Naive thymus-derived CD4-positive, alpha-beta T cell (primary cell): ENCODE measurements around the gene PCBP3. TPM values are rescaled to one million over a fixed set of nuclear protein-coding genes. Genes with fewer than 3 reads are reported as not detected.
A peak's percentile ranks its signal among the peaks of the same experiment; 100 is the strongest.

Source experiments
- ATAC-seq: fragments of 150-1000 bp; cut with Tn5 transposase; 2 replicates; pipeline ENCODE4 v1.10.0; 2021; ENCODE audit warnings: mild to moderate bottlenecking, moderate library complexity
- CTCF ChIA-PET: fragments of 350-600 bp; sonication (Branson Sonifier 250); formaldehyde crosslinking; loops from one replicate; lab custom pipeline; 2021; ENCODE audit warnings: antibody characterized with exemption; lab: Charles Lee
- POLR2A ChIA-PET: fragments of 350-600 bp; sonication (Branson Sonifier 250); formaldehyde crosslinking; loops from one replicate; lab custom pipeline; 2021; ENCODE audit warnings: antibody characterized with exemption, inconsistent platforms; lab: Charles Lee
- DNase-seq, 9 donors: peaks; one replicate each; pipeline versions ENCODE4 v3.0.0 to v3.0.0-alpha.2; 2020 to 2022; ENCODE audit warnings: mixed read lengths in 1 of 9
- H3K27ac ChIP-seq: one replicate; pipeline ENCODE4 v1.7.0; 2013; ENCODE audit warnings: mild to moderate bottlenecking, low read depth, low read length, moderate library complexity
- H3K27me3 ChIP-seq, 2 donors: one replicate each; pipeline ENCODE4 v1.7.0; 2013; ENCODE audit warnings: low read length in 2 of 2, mild to moderate bottlenecking in 2 of 2, moderate library complexity in 2 of 2; ENCODE audit not compliant: control insufficient read depth in 2 of 2, insufficient read depth in 2 of 2
- H3K36me3 ChIP-seq, 3 experiments: 1 replicate in 2 of 3; 2 replicates in 1 of 3; pipeline ENCODE4 v1.7.0; 2013; ENCODE audit warnings: low read length in 3 of 3, mild to moderate bottlenecking in 3 of 3, moderate library complexity in 1 of 3; ENCODE audit not compliant: insufficient read depth in 3 of 3, control insufficient read depth in 2 of 3
- H3K4me1 ChIP-seq, 2 donors: one replicate each; pipeline ENCODE4 v1.7.0; 2013; ENCODE audit warnings: low read length in 2 of 2, mild to moderate bottlenecking in 2 of 2, moderate library complexity in 1 of 2; ENCODE audit not compliant: control insufficient read depth in 2 of 2, insufficient read depth in 2 of 2
- H3K4me3 ChIP-seq: 2 replicates; pipeline ENCODE4 v1.7.0; 2013; ENCODE audit warnings: mild to moderate bottlenecking, low read length
- H3K9me3 ChIP-seq, 3 experiments: 1 replicate in 2 of 3; 2 replicates in 1 of 3; pipeline ENCODE4 v1.7.0; 2013; ENCODE audit warnings: low read length in 3 of 3; ENCODE audit not compliant: control insufficient read depth in 2 of 3
- H3K27ac Mint-ChIP-seq, 9 donors: one replicate each; pipeline ENCODE4 v1.8.0; 2020 to 2022; ENCODE audit warnings: mixed read lengths in 9 of 9, mild to moderate bottlenecking in 8 of 9, moderate library complexity in 5 of 9, inconsistent platforms in 2 of 9
- H3K27me3 Mint-ChIP-seq, 5 donors: one replicate each; pipeline ENCODE4 v1.8.0; 2021 to 2022; ENCODE audit warnings: mixed read lengths in 5 of 5, mild to moderate bottlenecking in 1 of 5
- H3K36me3 Mint-ChIP-seq, 5 donors: one replicate each; pipeline ENCODE4 v1.8.0; 2020 to 2022; ENCODE audit warnings: mixed read lengths in 5 of 5, mild to moderate bottlenecking in 3 of 5, inconsistent platforms in 1 of 5
- H3K4me1 Mint-ChIP-seq, 7 donors: one replicate each; pipeline ENCODE4 v1.8.0; 2020 to 2022; ENCODE audit warnings: mixed read lengths in 7 of 7, mild to moderate bottlenecking in 3 of 7, inconsistent platforms in 1 of 7
- H3K4me3 Mint-ChIP-seq, 10 donors: one replicate each; pipeline ENCODE4 v1.8.0; 2020 to 2022; ENCODE audit warnings: mild to moderate bottlenecking in 10 of 10, mixed read lengths in 10 of 10, moderate library complexity in 6 of 10, inconsistent platforms in 2 of 10
- H3K9me3 Mint-ChIP-seq, 11 donors: one replicate each; pipeline ENCODE4 v1.8.0; 2020 to 2022; ENCODE audit warnings: mixed read lengths in 11 of 11, mild to moderate bottlenecking in 4 of 11, inconsistent platforms in 1 of 11, moderate library complexity in 1 of 11
- intact Hi-C, 2 donors: fragments of 100-400 bp; cut with micrococcal nuclease; formaldehyde crosslinking; loops; one replicate each; pipeline ENCODE4 v1.15.1; 2023
- polyA plus RNA-seq, 2 donors: library from polyadenylated mRNA; unstranded; fragments of 300-500 nt; fragmentation: Illumina TruSeq; gene quantifications; one replicate each; pipeline ENCODE4 v1.2.3, GENCODE V29; 2021
- total RNA-seq, 6 experiments: library from RNA in 5 of 6; stranded (reverse) in 5 of 6; gene quantifications; 1 replicate in 5 of 6; 2 replicates in 1 of 6; pipeline ENCODE4 v1.2.3 and lab custom pipeline; 2021 to 2026

The PCBP3 gene
- total and polyA plus RNA-seq, 7 experiments from 2014 or later = 1.2 to 5.2 (median 1.6) TPM

DNA sequence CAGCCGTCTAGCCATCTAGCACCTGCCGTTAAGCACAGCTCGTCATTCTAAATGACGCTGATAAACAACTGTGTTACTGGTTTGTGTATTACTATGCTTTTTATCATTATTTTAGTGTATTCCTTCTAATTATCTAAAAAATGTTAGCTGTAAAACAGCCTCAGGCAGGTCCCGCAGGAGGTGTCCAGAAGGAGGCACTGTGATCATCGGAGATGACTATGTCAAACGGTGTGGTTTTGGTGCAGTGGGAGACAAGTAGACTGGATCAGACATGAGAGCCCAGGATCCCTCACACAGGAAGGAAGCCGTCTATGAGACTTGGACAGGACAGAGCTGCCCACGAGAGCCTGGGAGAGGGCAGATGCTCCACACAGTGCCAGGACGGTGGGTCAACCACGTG, 282.8 kb downstream of the PCBP3 start:
- Histone ChIP-seq H3K27me3 (no peaks in the 10 kb centered on the region), H3K9me3 (no peaks in the 10 kb centered on the region), H3K36me3 (no peaks in the 10 kb centered on the region), H3K27ac (no peak overlapping the region), H3K4me3 (no peak overlapping the region), H3K4me1 (peaks cover 0 to 14% of the 10 kb centered on the region in 2 donors)
- Mint-ChIP-seq H3K9me3 (peaks cover 0 to 2% (median 0%) of the 10 kb centered on the region in 11 donors), H3K4me1 (peaks cover 0 to 22% (median 17%) of the 10 kb centered on the region in 7 donors), H3K27me3 (no peaks in the 10 kb centered on the region), H3K4me3 (no peak overlapping the region), H3K36me3 (no peaks in the 10 kb centered on the region), H3K27ac (peak overlapping the region in 6 of 9 donors; percentile 15 to 78 (median 58))
- DNase-seq = no peak
- intact Hi-C loops = no loop called here
- ATAC-seq = no peak
- ChIA-PET CTCF (no interaction called here), POLR2A (no interaction called here)

DNA sequence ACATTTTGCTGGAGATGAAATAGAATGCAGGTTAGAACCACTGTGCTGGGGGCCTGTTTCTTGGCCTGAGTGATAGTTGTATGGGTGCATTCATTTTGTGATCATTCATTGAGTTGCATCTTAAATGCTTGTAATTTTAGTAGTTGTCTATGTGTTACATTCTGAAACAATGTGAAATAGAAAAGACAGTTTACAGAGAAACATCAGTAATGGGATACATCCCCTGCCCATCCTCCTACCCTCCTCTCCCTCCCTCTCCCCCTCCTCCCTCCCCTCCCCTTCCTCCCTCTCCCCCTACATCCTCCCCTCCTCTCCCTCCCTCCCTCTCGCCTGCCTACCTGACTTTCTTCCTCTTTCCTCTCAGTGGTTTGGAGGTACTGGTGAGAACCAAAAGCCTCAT, 283.5 kb downstream of the PCBP3 start:
- Mint-ChIP-seq H3K9me3 (peaks cover 0 to 2% (median 0%) of the 10 kb centered on the region in 11 donors), H3K27me3 (no peaks in the 10 kb centered on the region), H3K36me3 (peaks cover 0 to 5% (median 0%) of the 10 kb centered on the region in 5 donors), H3K4me3 (no peak overlapping the region), H3K4me1 (peaks cover 0 to 22% (median 15%) of the 10 kb centered on the region in 7 donors), H3K27ac (peak overlapping the region in 6 of 9 donors; percentile 25 to 78 (median 46))
- intact Hi-C loops = no loop called here
- Histone ChIP-seq H3K4me3 (no peak overlapping the region), H3K4me1 (peaks cover 0 to 14% of the 10 kb centered on the region in 2 donors), H3K36me3 (no peaks in the 10 kb centered on the region), H3K27ac (peak overlapping the region; percentile 17), H3K27me3 (no peaks in the 10 kb centered on the region), H3K9me3 (no peaks in the 10 kb centered on the region)
- ChIA-PET POLR2A (no interaction called here), CTCF (no interaction called here)
- ATAC-seq (no peak), DNase-seq (no peak)

DNA sequence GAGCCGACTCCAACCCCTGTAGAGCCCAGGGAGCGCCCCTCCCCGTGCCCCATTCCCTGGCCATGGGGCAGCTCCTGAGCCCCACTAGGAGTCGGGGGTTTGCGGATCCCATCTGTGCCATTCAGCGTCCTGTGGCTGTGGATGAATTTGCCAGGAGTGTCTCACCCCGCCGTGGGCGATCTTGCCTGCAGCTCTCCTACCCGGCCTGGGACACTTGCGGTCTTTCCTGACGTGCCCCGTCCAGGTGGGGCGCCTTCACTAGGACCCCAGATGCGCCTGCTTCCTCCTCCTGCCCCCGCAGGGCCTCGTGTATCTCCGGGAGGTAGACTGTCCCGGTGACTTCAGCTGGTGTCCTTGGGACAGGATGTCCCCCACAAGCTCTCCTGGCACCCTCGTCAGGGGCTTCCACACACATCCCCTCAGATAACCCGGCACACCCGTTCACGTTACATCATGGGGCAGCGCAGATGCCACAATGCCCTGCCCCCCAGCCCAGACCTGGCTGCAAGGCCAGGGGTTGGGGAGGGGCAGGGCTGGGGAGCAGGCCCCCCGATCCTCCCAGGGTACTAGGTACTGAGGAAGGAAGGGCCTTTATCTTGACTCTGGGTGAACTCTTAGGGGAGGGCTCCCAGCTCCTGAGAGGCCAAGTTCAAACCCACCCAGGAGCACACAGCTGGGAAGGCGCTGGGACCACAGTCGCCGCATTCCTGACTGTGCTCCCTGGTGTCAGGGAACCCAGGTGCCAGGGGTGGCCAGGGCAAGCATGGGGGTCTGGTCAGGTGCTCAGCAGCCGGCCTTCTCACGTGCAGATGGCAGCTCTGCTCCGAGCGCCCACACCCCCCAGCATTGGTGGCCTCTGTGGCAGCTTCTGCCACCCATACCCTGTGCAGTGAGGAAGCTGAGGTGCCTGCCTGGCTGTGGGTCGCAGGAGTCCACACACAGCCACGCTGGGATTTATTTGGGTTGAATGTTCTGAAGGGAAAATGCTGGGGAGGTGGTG, 284.6 kb downstream of the PCBP3 start:
- Mint-ChIP-seq H3K27me3 (no peaks in the 10 kb centered on the region), H3K4me3 (no peak overlapping the region), H3K9me3 (peaks cover 0 to 2% (median 0%) of the 10 kb centered on the region in 11 donors), H3K4me1 (peaks cover 2 to 14% (median 10%) of the 10 kb centered on the region in 7 donors), H3K27ac (peak overlapping the region in 2 of 9 donors; percentile 17 to 25), H3K36me3 (peaks cover 0 to 8% (median 0%) of the 10 kb centered on the region in 5 donors)
- no peak for ATAC-seq
- Histone ChIP-seq H3K27me3 (no peaks in the 10 kb centered on the region), H3K36me3 (no peaks in the 10 kb centered on the region), H3K9me3 (no peaks in the 10 kb centered on the region), H3K4me1 (peaks cover 0 to 3% of the 10 kb centered on the region in 2 donors), H3K27ac (no peak overlapping the region), H3K4me3 (no peak overlapping the region)
- ChIA-PET POLR2A (no interaction called here), CTCF (no interaction called here)
- DNase-seq = no peak
- intact Hi-C loops = no loop called here

- ATAC-seq (no peak), DNase-seq (no peak)
- no peak overlapping the region for H3K4me3 Mint-ChIP-seq
- H3K4me1 Mint-ChIP-seq = peaks cover 2 to 13% (median 8%) of the 10 kb centered on the region in 7 donors
- Histone ChIP-seq H3K9me3 (no peaks in the 10 kb centered on the region), H3K4me3 (no peak overlapping the region), H3K27ac (no peak overlapping the region), H3K36me3 (no peaks in the 10 kb centered on the region), H3K4me1 (no peaks in the 10 kb centered on the region), H3K27me3 (no peaks in the 10 kb centered on the region)
- H3K27ac Mint-ChIP-seq = no peak overlapping the region
- no peaks in the 10 kb centered on the region for H3K27me3 Mint-ChIP-seq
- peaks cover 0 to 2% (median 0%) of the 10 kb centered on the region in 11 donors for H3K9me3 Mint-ChIP-seq
- H3K36me3 Mint-ChIP-seq = peaks cover 0 to 9% (median 0%) of the 10 kb centered on the region in 5 donors
- ChIA-PET CTCF (no interaction called here), POLR2A (interaction anchor here (0.6 kb wide), 1 partner anchor 460 kb away, joined by 3 read pairs; no protein-coding TSS in a partner anchor)
- intact Hi-C loops = no loop called here
Measured at GRCh38 chr21:45929449-45929848, 285.9 kb downstream of the PCBP3 start.

DNA sequence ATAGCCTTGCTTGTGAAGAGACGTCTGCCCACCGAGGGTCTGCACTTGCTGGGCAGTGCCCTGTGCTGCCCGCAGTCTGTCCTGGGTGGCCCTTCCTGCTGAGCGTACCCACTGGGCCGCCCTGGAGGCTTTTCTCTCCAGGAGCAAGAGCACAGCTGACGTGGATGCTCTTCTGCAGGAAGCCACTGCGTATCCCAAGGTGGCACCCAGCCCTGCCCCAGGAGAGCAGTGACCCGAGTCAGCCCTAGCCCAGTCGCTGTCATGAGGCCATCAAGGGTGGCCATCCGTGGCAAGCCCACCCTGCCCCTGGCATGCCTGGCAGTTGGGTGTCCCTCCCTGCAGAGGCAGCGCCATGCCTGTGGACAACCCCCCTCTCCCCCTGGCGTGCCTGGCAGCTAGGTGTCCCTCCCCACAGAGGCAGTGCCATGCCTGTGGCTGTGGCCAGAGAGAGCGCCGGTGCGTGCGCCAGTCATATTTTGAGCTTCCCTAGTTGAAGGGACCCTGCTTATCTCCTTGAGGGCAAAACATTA, 286.8 kb downstream of the PCBP3 start:
- ChIA-PET POLR2A (no interaction called here), CTCF (no interaction called here)
- Mint-ChIP-seq H3K27ac (no peak overlapping the region), H3K4me1 (peaks cover 2 to 13% (median 8%) of the 10 kb centered on the region in 7 donors), H3K9me3 (peaks cover 0 to 2% (median 0%) of the 10 kb centered on the region in 11 donors), H3K4me3 (no peak overlapping the region), H3K36me3 (peaks cover 0 to 12% (median 0%) of the 10 kb centered on the region in 5 donors), H3K27me3 (no peaks in the 10 kb centered on the region)
- H3K9me3 ChIP-seq = peaks cover 0 to 3% (median 0%) of the 10 kb centered on the region in 3 experiments
- no peak overlapping the region for H3K27ac ChIP-seq
- intact Hi-C loops = no loop called here
- H3K27me3 ChIP-seq = no peaks in the 10 kb centered on the region
- no peak for DNase-seq
- no peaks in the 10 kb centered on the region for H3K36me3 ChIP-seq
- H3K4me3 ChIP-seq = no peak overlapping the region
- H3K4me1 ChIP-seq = no peaks in the 10 kb centered on the region
- no peak for ATAC-seq

GRCh38 chr21:45930792-45931191, 287.3 kb downstream of the PCBP3 start:
- Histone ChIP-seq H3K27me3 (no peaks in the 10 kb centered on the region), H3K4me3 (no peak overlapping the region), H3K27ac (no peak overlapping the region), H3K9me3 (peaks cover 0 to 6% (median 0%) of the 10 kb centered on the region in 3 experiments), H3K36me3 (no peaks in the 10 kb centered on the region), H3K4me1 (no peaks in the 10 kb centered on the region)
- intact Hi-C loops = no loop called here
- Mint-ChIP-seq H3K36me3 (peaks cover 0 to 12% (median 0%) of the 10 kb centered on the region in 5 donors), H3K9me3 (peaks cover 0 to 2% (median 0%) of the 10 kb centered on the region in 11 donors), H3K4me1 (peaks cover 2 to 13% (median 8%) of the 10 kb centered on the region in 7 donors), H3K27ac (no peak overlapping the region), H3K4me3 (no peak overlapping the region), H3K27me3 (no peaks in the 10 kb centered on the region)
- CTCF ChIA-PET = no interaction called here
- POLR2A ChIA-PET = interaction anchor here (0.5 kb wide), 1 partner anchor 86 kb away, joined by 8 read pairs; no protein-coding TSS in a partner anchor
- DNase-seq = no peak
- ATAC-seq = no peak
